GM19351 (cell line): ENCODE data around the gene EMC7.

Experiments used
- ATAC-seq: cut with Tn5 transposase; IDR thresholded peaks from one replicate; pipeline ENCODE4 v1.9.1; 2021; ENCODE audit warnings: mild to moderate bottlenecking, moderate library complexity; ENCODE audit not compliant: unreplicated experiment

Gene EMC7

GRCh38 chr15:34039790-34040113 lies 61.9 kb downstream of the EMC7 start:
- ATAC-seq: no peak

DNA sequence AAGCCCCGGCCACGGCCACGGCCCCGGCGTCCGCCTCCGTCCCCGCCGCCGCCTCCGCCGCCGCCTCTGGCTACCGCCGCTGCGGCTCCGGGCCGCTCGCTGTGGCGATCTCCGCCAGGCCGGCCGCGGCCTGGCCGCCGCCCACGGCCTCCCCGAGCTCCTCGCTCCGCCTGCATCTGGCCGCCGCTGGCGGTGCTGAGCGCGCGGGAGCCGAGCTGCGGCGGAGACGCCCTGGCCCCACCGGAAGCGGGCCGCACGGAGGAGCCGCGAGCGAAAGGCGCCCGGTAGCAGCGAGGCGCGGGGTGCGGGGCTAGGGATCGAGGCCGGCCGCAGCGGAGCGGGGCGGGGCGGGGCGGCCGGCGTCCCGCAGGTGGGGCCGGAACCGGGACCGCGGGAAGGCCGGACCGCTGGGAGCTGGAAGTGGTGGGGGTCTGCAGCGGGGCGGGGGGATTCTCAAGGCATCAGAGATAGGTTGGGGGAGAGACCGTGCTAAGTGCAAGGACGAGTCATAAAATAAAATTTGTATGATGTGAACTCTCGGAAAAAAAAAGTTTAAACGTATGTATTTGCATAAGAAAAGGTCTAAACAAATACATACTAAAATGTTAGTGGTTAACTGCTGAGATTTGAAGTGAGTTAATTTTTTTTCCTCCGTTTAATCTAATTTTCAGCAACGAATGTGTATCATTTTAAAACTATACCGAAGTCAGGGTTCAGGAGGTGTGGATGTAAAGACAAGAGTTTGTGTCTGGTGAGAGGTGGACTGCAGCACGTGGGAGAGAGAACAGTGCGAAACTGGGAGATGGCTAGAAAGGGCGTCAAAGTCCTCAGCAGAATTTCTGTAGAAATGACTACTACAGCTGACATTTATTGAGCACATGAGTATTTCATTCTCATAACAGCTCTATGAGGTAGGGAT lies 62.5 kb downstream of the EMC7 start, which contains the start of gene AVEN:
Gene AVEN, minus strand, starts transcription at position 334 of the 919 bp plus-strand sequence. Its CDS starts 158 bp downstream, at position 176.
- ATAC-seq: peak; percentile 40

- peak; percentile 67 for ATAC-seq
Observed at GRCh38 chr15:34038023-34038870, 63.4 kb downstream of the EMC7 start.
